Measurements from ENCODE around the gene SCUBE1.
"Not testable (repeated sequence)": the region's sequence is repeated elsewhere in the genome, so short reads cannot be mapped to it uniquely, and the experiment has no call there.

SCUBE1 gene

GRCh38 chr22:43355688-43356087 lies 12.5 kb upstream of the SCUBE1 start:
- not testable (repeated sequence) for FAIRE-seq

- no peak for FAIRE-seq
Observed at GRCh38 chr22:43351966-43352345, 8.8 kb upstream of the SCUBE1 start.

- no peak for FAIRE-seq
Observed at GRCh38 chr22:43349636-43350035, 6.5 kb upstream of the SCUBE1 start.

GRCh38 chr22:43346521-43346929 lies 3.4 kb upstream of the SCUBE1 start:
- no peak for FAIRE-seq

- FAIRE-seq = no peak
Observed at GRCh38 chr22:43345761-43346301, 2.7 kb upstream of the SCUBE1 start.

- FAIRE-seq = no peak
Observed at GRCh38 chr22:43345356-43345755, 2.2 kb upstream of the SCUBE1 start.

- no peak for FAIRE-seq
Observed at GRCh38 chr22:43344520-43344787, 1.3 kb upstream of the SCUBE1 start.

GRCh38 chr22:43343670-43344519 lies 723 bp upstream of the SCUBE1 start:
- FAIRE-seq = no peak

GRCh38 chr22:43342347-43343261 lies 568 bp downstream of the SCUBE1 start:
- no peak for FAIRE-seq

GRCh38 chr22:43341565-43341964 lies 1.6 kb downstream of the SCUBE1 start:
- FAIRE-seq = no peak

- FAIRE-seq = no peak
Observed at GRCh38 chr22:43338766-43339345, 4.3 kb downstream of the SCUBE1 start.

GRCh38 chr22:43337946-43338345 lies 5.2 kb downstream of the SCUBE1 start:
- no peak for FAIRE-seq

GRCh38 chr22:43337385-43337784 lies 5.8 kb downstream of the SCUBE1 start:
- no peak for FAIRE-seq

- FAIRE-seq = no peak
Observed at GRCh38 chr22:43334378-43334777, 8.8 kb downstream of the SCUBE1 start.

GRCh38 chr22:43333978-43334377 lies 9.2 kb downstream of the SCUBE1 start:
- FAIRE-seq = no peak

- no peak for FAIRE-seq
Observed at GRCh38 chr22:43333156-43333555, 10.0 kb downstream of the SCUBE1 start.

GRCh38 chr22:43331698-43332097 lies 11.5 kb downstream of the SCUBE1 start:
- no peak for FAIRE-seq

GRCh38 chr22:43331069-43331451 lies 12.1 kb downstream of the SCUBE1 start:
- FAIRE-seq = no peak

GRCh38 chr22:43330178-43331068 lies 12.7 kb downstream of the SCUBE1 start:
- FAIRE-seq = no peak

GRCh38 chr22:43329061-43329460 lies 14.1 kb downstream of the SCUBE1 start:
- FAIRE-seq = no peak

- FAIRE-seq = no peak
Observed at GRCh38 chr22:43327157-43327438, 16.1 kb downstream of the SCUBE1 start.

GRCh38 chr22:43326331-43327156 lies 16.6 kb downstream of the SCUBE1 start:
- no peak for FAIRE-seq

Data from islet of Langerhans (tissue), 1 donor.